H9 (cell line): Measurements from ENCODE around the gene JMJD1C. TPM values are rescaled to one million over a fixed set of nuclear protein-coding genes. Genes with fewer than 3 reads are reported as not detected.
A peak's percentile ranks its signal among the peaks of the same experiment; 100 is the strongest.

Experiments used
- DNase-seq: peaks from one replicate; pipeline ENCODE4 v3.0.0-alpha.2; 2017
- H2AFZ ChIP-seq: one replicate; pipeline ENCODE4 v1.6.1; 2013; ENCODE audit warnings: mild to moderate bottlenecking, low read length, control low read depth, moderate library complexity
- H2AK5ac ChIP-seq: 2 replicates; pipeline ENCODE4 v1.6.1; 2013; ENCODE audit warnings: low read length, control low read depth, mixed read lengths; ENCODE audit not compliant: insufficient read length
- H2BK120ac ChIP-seq: one replicate; pipeline ENCODE4 v1.6.1; 2013; ENCODE audit warnings: low read depth, mild to moderate bottlenecking, low read length, control low read depth, inconsistent platforms; ENCODE audit not compliant: poor library complexity, severe bottlenecking
- H2BK12ac ChIP-seq: 2 replicates; pipeline ENCODE4 v1.6.1; 2013; ENCODE audit warnings: low read length, control low read depth, mixed read lengths, low read depth; ENCODE audit not compliant: insufficient read length
- H2BK15ac ChIP-seq: 2 replicates; pipeline ENCODE4 v1.6.1; 2013; ENCODE audit warnings: low read depth, low read length, control low read depth
- H2BK20ac ChIP-seq: one replicate; pipeline ENCODE4 v1.6.1; 2013; ENCODE audit warnings: low read depth, mild to moderate bottlenecking, low read length, control low read depth, inconsistent platforms; ENCODE audit not compliant: poor library complexity, severe bottlenecking
- H2BK5ac ChIP-seq: 2 replicates; pipeline ENCODE4 v1.6.1; 2013; ENCODE audit warnings: low read length, control low read depth, mixed read lengths; ENCODE audit not compliant: insufficient read length
- H3K14ac ChIP-seq: 2 replicates; pipeline ENCODE4 v1.6.1; 2013; ENCODE audit warnings: low read length, control low read depth; ENCODE audit not compliant: insufficient read depth
- H3K18ac ChIP-seq: 2 replicates; pipeline ENCODE4 v1.6.1; 2013; ENCODE audit warnings: low read depth, mild to moderate bottlenecking, mixed read lengths, low read length, control low read depth; ENCODE audit not compliant: insufficient read length
- H3K23ac ChIP-seq: 2 replicates; pipeline ENCODE4 v1.6.1; 2013; ENCODE audit warnings: low read length, control low read depth, mixed read lengths, low read depth; ENCODE audit not compliant: insufficient read length
- H3K23me2 ChIP-seq: 2 replicates; pipeline ENCODE4 v1.6.1; 2013; ENCODE audit warnings: low read depth, mild to moderate bottlenecking, mixed read lengths, low read length, control low read depth; ENCODE audit not compliant: insufficient read length, poor library complexity, severe bottlenecking
- H3K27ac ChIP-seq: 2 replicates; pipeline ENCODE4 v1.5.1; 2013; ENCODE audit warnings: low read length, control low read depth, mixed read lengths, low read depth; ENCODE audit not compliant: insufficient read length
- H3K27me3 ChIP-seq: 2 replicates; pipeline ENCODE4 v1.6.1; 2013; ENCODE audit warnings: low read length, control low read depth, inconsistent platforms; ENCODE audit not compliant: insufficient read depth
- H3K4ac ChIP-seq: 2 replicates; pipeline ENCODE4 v1.6.1; 2013; ENCODE audit warnings: low read depth, mild to moderate bottlenecking, control low read depth, inconsistent platforms, low read length, moderate library complexity
- H3K4me1 ChIP-seq: 2 replicates; pipeline ENCODE4 v1.6.1; 2013; ENCODE audit warnings: low read length, control low read depth, inconsistent platforms; ENCODE audit not compliant: insufficient read depth
- H3K4me2 ChIP-seq: 2 replicates; pipeline ENCODE4 v1.6.1; 2013; ENCODE audit warnings: low read length, control low read depth, mixed read lengths; ENCODE audit not compliant: insufficient read length, insufficient read depth
- H3K56ac ChIP-seq: 2 replicates; pipeline ENCODE4 v1.6.1; 2013; ENCODE audit warnings: low read depth, mild to moderate bottlenecking, mixed read lengths, low read length, control low read depth; ENCODE audit not compliant: insufficient read length
- H3K79me1 ChIP-seq: 2 replicates; pipeline ENCODE4 v1.6.1; 2013; ENCODE audit warnings: low read depth, mild to moderate bottlenecking, moderate library complexity, low read length, control low read depth, inconsistent platforms; ENCODE audit not compliant: insufficient read depth, poor library complexity, severe bottlenecking
- H3K79me2 ChIP-seq: 2 replicates; pipeline ENCODE4 v1.6.1; 2013; ENCODE audit warnings: low read length, control low read depth, inconsistent platforms; ENCODE audit not compliant: insufficient read depth
- H3K9ac ChIP-seq: 2 replicates; pipeline ENCODE4 v1.6.1; 2013; ENCODE audit warnings: low read length, control low read depth, mixed read lengths; ENCODE audit not compliant: insufficient read length; ENCODE audit errors: extremely low read depth
- H3K9me3 ChIP-seq: one replicate; pipeline ENCODE4 v1.6.1; 2013; ENCODE audit warnings: low read depth, low read length, inconsistent platforms; ENCODE audit not compliant: control insufficient read depth
- H3T11ph ChIP-seq: one replicate; pipeline ENCODE4 v1.6.1; 2013; ENCODE audit warnings: mild to moderate bottlenecking, low read length, control low read depth, inconsistent platforms
- H4K20me1 ChIP-seq: one replicate; pipeline ENCODE4 v1.6.1; 2013; ENCODE audit not compliant: control insufficient read depth, insufficient read length, insufficient read depth
- H4K5ac ChIP-seq: 2 replicates; pipeline ENCODE4 v1.6.1; 2013; ENCODE audit warnings: low read depth, mild to moderate bottlenecking, mixed read lengths, low read length, control low read depth; ENCODE audit not compliant: insufficient read length
- H4K8ac ChIP-seq: replicated peaks from 2 replicates; pipeline ENCODE4 v1.6.1; 2013; ENCODE audit warnings: low read length, control low read depth, mixed read lengths, low read depth; ENCODE audit not compliant: insufficient read length
- H4K91ac ChIP-seq: 2 replicates; pipeline ENCODE4 v1.6.1; 2013; ENCODE audit warnings: low read depth, mild to moderate bottlenecking, moderate library complexity, mixed read lengths, low read length, control low read depth; ENCODE audit not compliant: insufficient read length
- H3K27ac Mint-ChIP-seq, 3 experiments: 2 replicates in 2 of 3; 3 replicates in 1 of 3; pipeline ENCODE4 v1.8.0; 2020 to 2021; ENCODE audit warnings: mixed read lengths in 3 of 3, mild to moderate bottlenecking in 1 of 3, moderate library complexity in 1 of 3
- H3K27me3 Mint-ChIP-seq: 2 replicates; pipeline ENCODE4 v1.8.0; 2021; ENCODE audit warnings: low read depth, mild to moderate bottlenecking, moderate library complexity, mixed read lengths
- H3K36me3 Mint-ChIP-seq, 3 experiments: 2 replicates in 2 of 3; 3 replicates in 1 of 3; pipeline ENCODE4 v1.8.0; 2020 to 2021; ENCODE audit warnings: low read depth in 3 of 3, mixed read lengths in 3 of 3; ENCODE audit not compliant: insufficient read depth in 1 of 3
- H3K4me1 Mint-ChIP-seq, 2 experiments: 2 replicates each; pipeline ENCODE4 v1.8.0; 2020; ENCODE audit warnings: mixed read lengths in 2 of 2
- H3K4me3 Mint-ChIP-seq, 2 experiments: 2 replicates in 1 of 2; 3 replicates in 1 of 2; pipeline ENCODE4 v1.8.0; 2020 to 2021; ENCODE audit warnings: mild to moderate bottlenecking in 2 of 2, mixed read lengths in 2 of 2, moderate library complexity in 1 of 2
- H3K9me3 Mint-ChIP-seq, 2 experiments: 2 replicates in 1 of 2; 3 replicates in 1 of 2; pipeline ENCODE4 v1.8.0; 2020; ENCODE audit warnings: mild to moderate bottlenecking in 2 of 2, mixed read lengths in 2 of 2, moderate library complexity in 1 of 2
- WGBS: extraction: QIAGEN DNeasy Blood & Tissue Kit; methylation state at CpG from one replicate; pipeline ENCODE4 v1.1.7; 2013; ENCODE audit warnings: missing lambda C conversion rate, low lambda C conversion rate, mixed read lengths; ENCODE audit not compliant: insufficient read length; ENCODE audit errors: extremely low coverage; 5-methylcytosine and 5-hydroxymethylcytosine counted together
- total RNA-seq: library from RNA; stranded (reverse); gene quantifications from 2 replicates; pipeline ENCODE4 v1.2.1, GENCODE V29; 2021
- TF ChIP-seq, protein P1 (sequence below): fragments of 200-600 bp; sonication (generic); conservative IDR thresholded peaks from 3 replicates; pipeline ENCODE4 v1.8.0; 2021; ENCODE audit warnings: antibody characterized with exemption, mild to moderate bottlenecking

JMJD1C gene
- total RNA-seq, 1 experiment from 2014 or later = 200 TPM

DNA sequence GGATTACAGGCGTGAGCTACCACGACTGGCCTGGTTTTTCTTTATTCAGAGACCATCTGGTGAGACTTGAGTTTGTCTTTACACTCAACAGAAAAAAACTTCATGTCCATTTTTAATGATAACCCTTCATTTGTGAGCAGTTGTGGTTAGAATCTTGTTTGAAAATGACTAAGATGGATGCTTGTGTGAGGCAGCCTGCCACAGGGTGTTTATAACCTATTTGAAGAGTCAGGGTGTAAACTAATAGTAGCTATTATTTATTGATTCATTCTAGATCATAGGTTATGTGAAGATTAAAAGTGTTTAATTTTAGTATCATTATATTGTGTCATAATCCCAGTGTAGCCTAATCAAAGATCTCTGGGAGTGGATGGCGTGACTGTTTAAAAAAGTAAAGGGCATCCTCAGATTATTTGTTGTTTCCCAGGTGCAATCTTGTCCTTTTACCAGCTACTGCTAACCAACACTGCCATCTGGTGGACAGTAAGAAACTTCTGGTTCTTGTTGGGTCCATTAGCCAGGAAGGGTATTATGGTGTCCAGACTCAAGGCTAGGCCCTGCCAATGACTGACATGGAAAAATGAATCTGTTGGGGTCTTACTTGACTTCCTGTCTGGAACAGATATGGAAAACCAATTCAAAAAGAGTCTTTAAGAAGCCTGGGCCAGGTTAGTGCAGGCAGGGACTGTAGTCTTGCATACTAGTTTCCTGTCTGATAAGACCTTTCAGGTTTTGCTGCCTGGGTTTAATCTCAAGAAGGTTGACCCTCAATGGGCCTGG lies 307.7 kb downstream of the JMJD1C start:
- Histone ChIP-seq H4K8ac (no peak overlapping the region), H4K91ac (no peak overlapping the region), H3K4me2 (no peak overlapping the region), H3K56ac (no peak overlapping the region), H2BK20ac (no peak overlapping the region), H3K4me1 (no peaks in the 10 kb centered on the region), H3K18ac (no peak overlapping the region), H2AFZ (no peak overlapping the region), H2BK120ac (no peak overlapping the region), H3K79me1 (peaks cover 3% of the 10 kb centered on the region), H2BK12ac (no peak overlapping the region), H3K27ac (no peak overlapping the region), H4K20me1 (no peaks in the 10 kb centered on the region), H2BK5ac (no peak overlapping the region), H3K9me3 (no peaks in the 10 kb centered on the region), H2AK5ac (no peak overlapping the region), H3K9ac (no peak overlapping the region), H3K23me2 (no peaks in the 10 kb centered on the region), H3K4ac (no peak overlapping the region), H3T11ph (no peak overlapping the region), H3K23ac (no peak overlapping the region), H4K5ac (no peak overlapping the region), H3K27me3 (no peaks in the 10 kb centered on the region), H3K79me2 (no peaks in the 10 kb centered on the region), H3K14ac (no peak overlapping the region), H2BK15ac (no peak overlapping the region)
- H3K36me3 Mint-ChIP-seq = peaks cover 11 to 27% (median 23%) of the 10 kb centered on the region in 3 experiments
- no peaks in the 10 kb centered on the region; the same call in 1 of the 2 replicates for H3K27me3 Mint-ChIP-seq
- peaks cover 4 to 5% of the 10 kb centered on the region in 2 experiments; a peak in 3 of 4 replicates for H3K4me1 Mint-ChIP-seq
- H3K27ac Mint-ChIP-seq = peak overlapping the region in 2 of 3 experiments; percentile 49 to 53; a peak in 3 of 7 replicates
- no CpG with 5 or more reads among the region's 3 CpGs for WGBS
- H3K9me3 Mint-ChIP-seq = no peaks in the 10 kb centered on the region; a peak in 1 of 5 replicates
- DNase-seq = peak; percentile 65
- no peak overlapping the region for H3K4me3 Mint-ChIP-seq
- TF ChIP-seq, protein P1, sequence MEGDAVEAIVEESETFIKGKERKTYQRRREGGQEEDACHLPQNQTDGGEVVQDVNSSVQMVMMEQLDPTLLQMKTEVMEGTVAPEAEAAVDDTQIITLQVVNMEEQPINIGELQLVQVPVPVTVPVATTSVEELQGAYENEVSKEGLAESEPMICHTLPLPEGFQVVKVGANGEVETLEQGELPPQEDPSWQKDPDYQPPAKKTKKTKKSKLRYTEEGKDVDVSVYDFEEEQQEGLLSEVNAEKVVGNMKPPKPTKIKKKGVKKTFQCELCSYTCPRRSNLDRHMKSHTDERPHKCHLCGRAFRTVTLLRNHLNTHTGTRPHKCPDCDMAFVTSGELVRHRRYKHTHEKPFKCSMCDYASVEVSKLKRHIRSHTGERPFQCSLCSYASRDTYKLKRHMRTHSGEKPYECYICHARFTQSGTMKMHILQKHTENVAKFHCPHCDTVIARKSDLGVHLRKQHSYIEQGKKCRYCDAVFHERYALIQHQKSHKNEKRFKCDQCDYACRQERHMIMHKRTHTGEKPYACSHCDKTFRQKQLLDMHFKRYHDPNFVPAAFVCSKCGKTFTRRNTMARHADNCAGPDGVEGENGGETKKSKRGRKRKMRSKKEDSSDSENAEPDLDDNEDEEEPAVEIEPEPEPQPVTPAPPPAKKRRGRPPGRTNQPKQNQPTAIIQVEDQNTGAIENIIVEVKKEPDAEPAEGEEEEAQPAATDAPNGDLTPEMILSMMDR = peak; percentile 89
